Measurements from ENCODE around the gene CHCHD1. TPM values are rescaled to one million over a fixed set of nuclear protein-coding genes. Genes with fewer than 3 reads are reported as not detected.
A peak's percentile ranks its signal among the peaks of the same experiment; 100 is the strongest.
"Not testable (repeated sequence)": the region's sequence is repeated elsewhere in the genome, so short reads cannot be mapped to it uniquely, and the experiment has no call there.

Gene CHCHD1
- total RNA-seq, 1 donor from 2014 or later: 41.8 TPM

DNA sequence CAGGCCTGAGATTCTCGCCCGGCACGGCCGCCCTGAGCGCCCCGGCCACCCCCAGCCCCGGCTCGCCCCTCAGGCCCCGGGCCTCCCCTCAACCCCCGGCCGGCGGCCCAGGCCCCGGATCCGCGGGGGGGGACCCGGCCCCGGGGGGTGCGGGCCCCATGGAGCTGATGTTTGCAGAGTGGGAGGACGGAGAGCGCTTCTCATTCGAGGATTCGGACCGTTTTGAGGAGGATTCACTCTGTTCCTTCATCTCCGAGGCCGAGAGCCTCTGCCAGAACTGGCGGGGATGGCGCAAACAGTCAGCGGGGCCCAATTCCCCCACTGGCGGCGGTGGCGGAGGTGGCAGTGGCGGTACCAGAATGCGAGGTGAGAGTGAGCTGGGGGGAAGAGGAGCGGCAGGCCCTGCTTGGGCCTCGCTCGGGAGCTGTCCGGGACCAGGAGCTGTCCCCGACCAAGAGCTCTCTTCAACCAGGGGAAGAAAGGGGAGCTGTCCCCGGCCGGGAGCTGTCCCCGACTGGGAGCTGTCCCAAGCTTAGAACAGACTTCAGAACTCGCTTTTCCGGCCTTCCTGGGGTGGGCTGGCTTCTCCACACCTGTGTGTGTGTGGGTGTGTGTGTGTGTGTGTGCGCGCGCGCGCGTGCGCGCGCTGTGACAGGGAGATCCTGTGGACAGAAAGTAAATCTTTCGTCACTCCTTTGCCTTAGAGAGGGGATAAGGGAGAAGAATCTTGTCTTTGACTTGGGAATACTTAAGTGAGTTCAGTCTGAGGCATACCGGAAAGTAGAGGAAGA, 4.1 kb downstream of the CHCHD1 start:
- Histone ChIP-seq H3K36me3 (ENCODE audit: control insufficient read depth, insufficient read depth, low read length) (peaks cover 1% of the 10 kb centered on the region), H3K4me3 (ENCODE audit: low read depth, low read length) (peak overlapping the region; percentile 80), H3K27me3 (ENCODE audit: control insufficient read depth, insufficient read depth, low read length) (no peaks in the 10 kb centered on the region)
- TF ChIP-seq, protein P1, sequence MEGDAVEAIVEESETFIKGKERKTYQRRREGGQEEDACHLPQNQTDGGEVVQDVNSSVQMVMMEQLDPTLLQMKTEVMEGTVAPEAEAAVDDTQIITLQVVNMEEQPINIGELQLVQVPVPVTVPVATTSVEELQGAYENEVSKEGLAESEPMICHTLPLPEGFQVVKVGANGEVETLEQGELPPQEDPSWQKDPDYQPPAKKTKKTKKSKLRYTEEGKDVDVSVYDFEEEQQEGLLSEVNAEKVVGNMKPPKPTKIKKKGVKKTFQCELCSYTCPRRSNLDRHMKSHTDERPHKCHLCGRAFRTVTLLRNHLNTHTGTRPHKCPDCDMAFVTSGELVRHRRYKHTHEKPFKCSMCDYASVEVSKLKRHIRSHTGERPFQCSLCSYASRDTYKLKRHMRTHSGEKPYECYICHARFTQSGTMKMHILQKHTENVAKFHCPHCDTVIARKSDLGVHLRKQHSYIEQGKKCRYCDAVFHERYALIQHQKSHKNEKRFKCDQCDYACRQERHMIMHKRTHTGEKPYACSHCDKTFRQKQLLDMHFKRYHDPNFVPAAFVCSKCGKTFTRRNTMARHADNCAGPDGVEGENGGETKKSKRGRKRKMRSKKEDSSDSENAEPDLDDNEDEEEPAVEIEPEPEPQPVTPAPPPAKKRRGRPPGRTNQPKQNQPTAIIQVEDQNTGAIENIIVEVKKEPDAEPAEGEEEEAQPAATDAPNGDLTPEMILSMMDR (IDR thresholded peaks at IDR 0.05; ENCODE audit: insufficient read depth, low read length, poor library complexity, severe bottlenecking): no peak
- DNase-seq (ENCODE audit: low read depth): no peak

- TF ChIP-seq, protein P1 (IDR thresholded peaks at IDR 0.05; ENCODE audit: insufficient read depth, low read length, poor library complexity, severe bottlenecking): no peak
- no peaks in the 10 kb centered on the region for H3K27me3 ChIP-seq (ENCODE audit: control insufficient read depth, insufficient read depth, low read length)
- H3K36me3 ChIP-seq (ENCODE audit: control insufficient read depth, insufficient read depth, low read length): peaks cover 1% of the 10 kb centered on the region
- H3K4me3 ChIP-seq (ENCODE audit: low read depth, low read length): peak overlapping the region; percentile 80
- DNase-seq (ENCODE audit: low read depth): no peak
Observed at GRCh38 chr10:73786512-73786885, 4.7 kb downstream of the CHCHD1 start.

GRCh38 chr10:73787031-73787800, 5.4 kb downstream of the CHCHD1 start:
- not testable (repeated sequence) for H3K4me3 ChIP-seq (ENCODE audit: low read depth, low read length); H3K36me3 ChIP-seq (ENCODE audit: control insufficient read depth, insufficient read depth, low read length); H3K27me3 ChIP-seq (ENCODE audit: control insufficient read depth, insufficient read depth, low read length); DNase-seq (ENCODE audit: low read depth)

GRCh38 chr10:73788864-73789658, 7.2 kb downstream of the CHCHD1 start:
- no peak overlapping the region for H3K4me3 ChIP-seq (ENCODE audit: low read depth, low read length)
- TF ChIP-seq, protein P1 (IDR thresholded peaks at IDR 0.05; ENCODE audit: insufficient read depth, low read length, poor library complexity, severe bottlenecking): no peak
- H3K36me3 ChIP-seq (ENCODE audit: control insufficient read depth, insufficient read depth, low read length): peaks cover 1% of the 10 kb centered on the region
- H3K27me3 ChIP-seq (ENCODE audit: control insufficient read depth, insufficient read depth, low read length): no peaks in the 10 kb centered on the region
- DNase-seq (ENCODE audit: low read depth): no peak

DNA sequence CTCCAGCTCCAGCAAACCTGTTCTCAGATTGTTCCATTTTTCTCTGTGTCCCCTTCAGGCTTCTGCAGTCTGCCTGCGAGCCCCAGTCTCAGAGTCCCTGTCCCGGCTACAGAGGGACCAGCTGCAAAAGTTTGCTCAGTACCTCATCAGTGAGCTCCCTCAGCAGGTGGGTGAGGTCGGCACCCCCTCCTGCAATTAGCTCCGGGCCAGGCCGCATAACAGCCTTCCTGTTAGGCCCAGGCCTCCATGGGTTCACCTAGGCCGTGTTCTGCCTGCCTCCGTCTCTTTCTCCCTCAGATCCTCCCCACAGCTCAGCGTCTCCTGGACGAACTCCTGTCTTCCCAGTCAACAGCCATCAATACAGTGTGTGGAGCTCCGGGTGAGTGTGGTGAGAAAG, 7.8 kb downstream of the CHCHD1 start:
- TF ChIP-seq, protein P1 (IDR thresholded peaks at IDR 0.05; ENCODE audit: insufficient read depth, low read length, poor library complexity, severe bottlenecking): no peak
- Histone ChIP-seq H3K27me3 (ENCODE audit: control insufficient read depth, insufficient read depth, low read length) (no peaks in the 10 kb centered on the region), H3K36me3 (ENCODE audit: control insufficient read depth, insufficient read depth, low read length) (peaks cover 1% of the 10 kb centered on the region), H3K4me3 (ENCODE audit: low read depth, low read length) (no peak overlapping the region)
- no peak for DNase-seq (ENCODE audit: low read depth)

Measured in kidney epithelial cell (primary cell).